WERI-Rb-1 (cell line): Measurements from ENCODE around the gene CHST11.

ENCODE experiments used
- DNase-seq: peaks from one replicate; pipeline ENCODE4 v3.0.0-alpha.2; 2020
- H3K27ac ChIP-seq: fragments of 250-450 bp; sonication (Bioruptor Pico); 2 replicates; pipeline ENCODE4 v1.5.1; 2020; ENCODE audit warnings: mild to moderate bottlenecking, moderate library complexity
- H3K27me3 ChIP-seq: fragments of 250-450 bp; sonication (Bioruptor Pico); 2 replicates; pipeline ENCODE4 v1.5.1; 2021; ENCODE audit warnings: mild to moderate bottlenecking, low read depth, moderate library complexity; ENCODE audit not compliant: insufficient read depth, severe bottlenecking
- H3K36me3 ChIP-seq: fragments of 250-450 bp; sonication (Bioruptor Pico); 2 replicates; pipeline ENCODE4 v1.5.1; 2020; ENCODE audit warnings: mild to moderate bottlenecking, moderate library complexity
- H3K4me3 ChIP-seq: 2 replicates; pipeline ENCODE4 v1.5.1; 2011; ENCODE audit warnings: low read depth, mild to moderate bottlenecking, control low read depth, low read length
- H3K9me3 ChIP-seq: fragments of 250-450 bp; sonication (Bioruptor Pico); 2 replicates; pipeline ENCODE4 v1.5.1; 2021; ENCODE audit warnings: mild to moderate bottlenecking, moderate library complexity; ENCODE audit not compliant: severe bottlenecking
- TF ChIP-seq, protein P1 (sequence below): IDR thresholded peaks from 2 replicates; pipeline ENCODE4 v1.5.1; 2011; ENCODE audit warnings: low read depth, mild to moderate bottlenecking, control low read depth, inconsistent platforms, low read length

The CHST11 gene

DNA sequence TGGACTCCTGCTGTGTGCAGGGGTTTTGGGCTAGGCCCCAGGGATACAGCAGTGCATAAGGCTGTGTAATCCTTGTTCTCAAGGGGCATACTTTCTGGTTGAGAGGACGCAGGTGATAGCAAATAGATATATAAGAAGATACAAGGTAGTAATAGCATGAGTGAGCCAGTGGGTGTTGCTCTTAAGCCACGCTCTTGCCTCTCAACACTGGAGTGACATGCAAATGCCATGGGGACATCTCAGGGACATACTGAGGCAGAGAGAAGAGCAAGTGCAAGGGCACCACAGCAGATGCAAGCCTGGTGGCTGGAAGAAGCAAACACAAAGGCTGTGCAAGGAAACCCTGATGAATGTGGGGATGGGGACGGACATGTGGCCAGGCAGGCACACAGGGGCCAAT lies 223.3 kb downstream of the CHST11 start:
- TF ChIP-seq, protein P1, sequence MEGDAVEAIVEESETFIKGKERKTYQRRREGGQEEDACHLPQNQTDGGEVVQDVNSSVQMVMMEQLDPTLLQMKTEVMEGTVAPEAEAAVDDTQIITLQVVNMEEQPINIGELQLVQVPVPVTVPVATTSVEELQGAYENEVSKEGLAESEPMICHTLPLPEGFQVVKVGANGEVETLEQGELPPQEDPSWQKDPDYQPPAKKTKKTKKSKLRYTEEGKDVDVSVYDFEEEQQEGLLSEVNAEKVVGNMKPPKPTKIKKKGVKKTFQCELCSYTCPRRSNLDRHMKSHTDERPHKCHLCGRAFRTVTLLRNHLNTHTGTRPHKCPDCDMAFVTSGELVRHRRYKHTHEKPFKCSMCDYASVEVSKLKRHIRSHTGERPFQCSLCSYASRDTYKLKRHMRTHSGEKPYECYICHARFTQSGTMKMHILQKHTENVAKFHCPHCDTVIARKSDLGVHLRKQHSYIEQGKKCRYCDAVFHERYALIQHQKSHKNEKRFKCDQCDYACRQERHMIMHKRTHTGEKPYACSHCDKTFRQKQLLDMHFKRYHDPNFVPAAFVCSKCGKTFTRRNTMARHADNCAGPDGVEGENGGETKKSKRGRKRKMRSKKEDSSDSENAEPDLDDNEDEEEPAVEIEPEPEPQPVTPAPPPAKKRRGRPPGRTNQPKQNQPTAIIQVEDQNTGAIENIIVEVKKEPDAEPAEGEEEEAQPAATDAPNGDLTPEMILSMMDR: peak; percentile 64
- peak; percentile 36 for DNase-seq
- H3K27ac ChIP-seq: no peak overlapping the region
- H3K9me3 ChIP-seq: no peaks in the 10 kb centered on the region
- no peaks in the 10 kb centered on the region for H3K36me3 ChIP-seq
- H3K4me3 ChIP-seq: no peak overlapping the region
- no peaks in the 10 kb centered on the region for H3K27me3 ChIP-seq

DNA sequence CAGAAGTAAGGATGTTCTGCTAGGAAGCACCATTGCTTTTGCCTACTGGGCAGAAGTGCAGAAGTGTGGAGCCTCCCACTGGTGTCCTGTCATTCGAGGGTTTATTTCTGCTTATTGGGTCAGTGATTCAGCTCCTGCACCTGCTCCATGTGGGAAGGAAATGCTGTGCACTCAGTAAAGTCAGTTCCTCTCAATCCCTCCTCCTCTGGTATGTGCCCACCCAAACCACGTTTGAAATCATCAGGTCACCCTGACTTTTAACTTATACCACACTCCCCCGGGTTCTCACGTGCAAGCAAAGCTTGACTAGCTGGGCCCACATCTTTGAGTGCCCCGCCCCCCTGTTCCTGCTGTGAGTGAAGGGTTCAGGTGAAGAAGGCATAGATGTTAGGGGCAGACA lies 223.7 kb downstream of the CHST11 start:
- Histone ChIP-seq H3K36me3 (no peaks in the 10 kb centered on the region), H3K27me3 (no peaks in the 10 kb centered on the region), H3K27ac (no peak overlapping the region), H3K4me3 (no peak overlapping the region), H3K9me3 (no peaks in the 10 kb centered on the region)
- DNase-seq: no peak
- TF ChIP-seq, protein P1: no peak

DNA sequence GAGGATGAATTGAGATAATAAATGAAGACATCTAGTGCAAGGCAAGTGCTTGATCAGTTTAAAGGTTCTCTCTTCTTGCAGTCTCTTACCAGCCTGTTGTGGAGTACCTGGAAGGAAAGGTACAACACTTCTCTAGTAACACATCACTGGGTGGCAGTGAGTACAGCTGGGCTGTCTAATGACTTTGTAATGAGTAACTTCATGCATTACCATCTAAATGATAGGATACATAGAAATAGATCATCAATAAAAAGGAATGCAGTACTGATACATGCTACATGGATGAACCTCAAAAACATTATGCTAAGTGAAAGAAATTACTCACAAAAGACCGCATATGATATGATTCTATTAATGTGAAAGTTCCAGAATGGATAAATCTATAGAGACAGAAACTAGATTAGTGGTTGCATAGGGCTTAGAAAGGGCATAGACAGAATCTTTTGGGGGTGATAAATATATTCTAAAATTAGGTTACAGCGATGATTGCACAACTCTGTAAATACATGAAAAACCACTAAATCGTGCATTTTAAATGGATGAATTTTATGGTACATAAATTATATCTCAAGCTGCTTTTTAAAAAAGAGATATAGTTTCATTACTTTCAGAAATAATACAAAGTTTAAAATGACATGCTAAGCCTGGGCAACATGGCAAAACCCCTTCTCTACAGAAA lies 224.4 kb downstream of the CHST11 start:
- H3K9me3 ChIP-seq: no peaks in the 10 kb centered on the region
- H3K27ac ChIP-seq: no peak overlapping the region

DNA sequence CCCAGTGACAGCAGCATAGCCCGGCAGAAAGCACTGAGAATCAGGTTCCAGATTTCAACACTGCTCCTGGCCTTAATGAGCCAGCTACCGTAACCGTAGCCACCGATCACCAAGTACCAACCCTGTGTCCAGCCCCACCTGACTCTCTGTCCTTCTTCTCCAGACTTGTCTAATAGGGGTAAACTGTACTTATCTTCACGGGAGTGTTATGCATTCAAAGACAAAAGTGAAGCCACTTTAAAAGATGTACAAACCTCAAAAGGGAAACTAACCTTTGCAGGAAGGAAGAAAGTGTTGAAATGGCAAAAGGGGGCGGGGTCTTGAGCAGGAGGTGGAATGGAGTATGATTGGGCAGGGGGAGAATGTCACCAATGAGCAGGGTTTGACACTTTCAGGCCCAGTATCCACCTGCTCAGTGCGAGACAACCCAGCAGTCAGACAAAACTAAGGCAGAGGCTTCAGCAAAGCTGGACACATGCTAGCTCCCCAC lies 226.1 kb downstream of the CHST11 start:
- Histone ChIP-seq H3K4me3 (no peak overlapping the region), H3K9me3 (no peaks in the 10 kb centered on the region), H3K36me3 (no peaks in the 10 kb centered on the region), H3K27me3 (no peaks in the 10 kb centered on the region), H3K27ac (no peak overlapping the region)
- DNase-seq: no peak
- TF ChIP-seq, protein P1: no peak

More for the DNA sequence above, 224.4 kb downstream of the CHST11 start:
- TF ChIP-seq, protein P1: no peak
- no peak overlapping the region for H3K4me3 ChIP-seq
- no peaks in the 10 kb centered on the region for H3K27me3 ChIP-seq
- H3K36me3 ChIP-seq: no peaks in the 10 kb centered on the region
- DNase-seq: no peak

DNA sequence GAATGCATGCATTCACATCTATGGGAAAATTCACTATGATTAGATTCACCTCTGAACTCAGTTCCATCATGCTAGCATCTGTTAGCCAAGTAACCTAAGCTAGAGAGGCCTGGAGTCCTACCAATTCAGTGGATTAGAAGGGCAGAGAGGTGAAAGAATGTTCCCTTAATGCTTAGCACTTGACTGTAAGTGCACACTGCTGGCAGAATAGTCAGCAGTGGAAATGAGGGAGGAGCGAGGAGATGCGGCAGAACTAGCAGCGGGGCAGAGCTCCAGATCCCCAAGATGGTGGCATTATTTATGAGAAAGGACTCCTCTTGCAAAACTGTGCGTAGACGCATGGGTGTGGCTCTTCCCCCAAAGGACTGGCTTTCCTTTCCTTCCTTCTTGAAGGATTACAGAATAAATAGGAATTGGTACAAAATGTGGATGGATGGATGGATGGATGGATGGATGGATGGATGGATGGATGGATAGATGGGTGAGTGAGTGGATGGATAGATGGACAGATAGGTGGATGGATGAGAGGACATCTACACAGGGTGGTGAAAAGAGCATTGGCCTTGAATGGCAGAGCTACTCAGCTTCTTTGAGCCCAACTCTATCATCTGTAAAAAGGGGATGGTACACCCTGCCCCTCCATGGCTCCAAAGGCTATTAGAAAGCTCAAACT lies 227.2 kb downstream of the CHST11 start:
- Histone ChIP-seq H3K27ac (no peak overlapping the region), H3K36me3 (no peaks in the 10 kb centered on the region), H3K4me3 (no peak overlapping the region), H3K27me3 (no peaks in the 10 kb centered on the region), H3K9me3 (no peaks in the 10 kb centered on the region)
- no peak for DNase-seq
- TF ChIP-seq, protein P1: no peak

DNA sequence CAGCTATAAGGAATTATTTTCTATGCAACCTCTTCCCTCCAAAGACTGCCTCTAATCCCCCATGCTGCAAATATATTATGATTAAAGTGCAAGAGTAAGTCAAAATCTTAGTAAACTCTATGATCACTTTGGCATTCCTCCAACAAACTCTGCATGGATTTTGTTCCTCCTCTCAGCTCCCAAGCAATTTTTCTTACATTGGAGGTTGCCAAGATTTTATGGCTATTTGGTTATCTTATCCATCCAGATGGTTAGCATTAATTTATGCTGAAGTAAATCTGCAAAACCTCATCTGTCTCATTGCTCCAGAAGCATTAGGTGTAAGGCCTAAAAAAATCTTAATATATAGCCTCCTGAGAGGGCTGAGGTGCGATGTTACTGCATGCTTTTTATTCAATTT lies 228.1 kb downstream of the CHST11 start:
- H3K27me3 ChIP-seq: no peaks in the 10 kb centered on the region
- no peaks in the 10 kb centered on the region for H3K36me3 ChIP-seq
- no peak overlapping the region for H3K27ac ChIP-seq
- no peak overlapping the region for H3K4me3 ChIP-seq
- TF ChIP-seq, protein P1: no peak
- H3K9me3 ChIP-seq: no peaks in the 10 kb centered on the region
- DNase-seq: no peak
